HepG2 (cell line): Measurements from ENCODE around the gene CDC34. TPM values are rescaled to one million over a fixed set of nuclear protein-coding genes. Genes with fewer than 3 reads are reported as not detected.

Experiments
- ATF6 ChIP-seq: sonication (generic); formaldehyde crosslinking; conservative IDR thresholded peaks from 2 replicates; pipeline ENCODE4 v1.4.0; 2020; ENCODE audit warnings: missing genetic modification reagents
- CSRNP2 ChIP-seq: sonication (generic); formaldehyde crosslinking; conservative IDR thresholded peaks from 2 replicates; pipeline ENCODE4 v1.8.0; 2022; ENCODE audit warnings: low read depth, missing genetic modification reagents
- HMGXB4 ChIP-seq, 2 experiments: sonication (generic) in 1 of 2; formaldehyde crosslinking in 1 of 2; IDR thresholded peaks; 2 replicates each; pipeline versions ENCODE4 v1.4.0 to v1.6.1; 2018 to 2020; ENCODE audit warnings: missing genetic modification reagents in 2 of 2, borderline replicate concordance in 1 of 2, low read depth in 1 of 2, mild to moderate bottlenecking in 1 of 2, missing biosample characterization in 1 of 2
- HNF1A ChIP-seq, 2 experiments: sonication (generic) in 1 of 2; formaldehyde crosslinking in 1 of 2; IDR thresholded peaks; 2 replicates each; pipeline versions ENCODE4 v1.4.0 to v1.6.1; 2016 to 2020; ENCODE audit warnings: borderline replicate concordance in 1 of 2, low read depth in 1 of 2, mild to moderate bottlenecking in 1 of 2, missing genetic modification reagents in 1 of 2
- MAFF ChIP-seq: IDR thresholded peaks from 2 replicates; pipeline ENCODE4 v1.6.1; 2011; ENCODE audit warnings: low read depth, low read length, improper control_type of control experiment
- TAF15 ChIP-seq: fragments of 200-400 bp; formaldehyde crosslinking; IDR thresholded peaks from one replicate; pipeline ENCODE4 v1.6.1; 2018; ENCODE audit warnings: mild to moderate bottlenecking, low read depth, low read length; ENCODE audit not compliant: poor library complexity, severe bottlenecking
- ZFP36L2 ChIP-seq: sonication (generic); formaldehyde crosslinking; IDR thresholded peaks from 2 replicates; pipeline ENCODE4 v1.4.0; 2020; ENCODE audit warnings: missing genetic modification reagents
- ZFYVE20 ChIP-seq: sonication (generic); formaldehyde crosslinking; IDR thresholded peaks from 2 replicates; pipeline ENCODE4 v1.8.0; 2023; ENCODE audit warnings: low read depth, mild to moderate bottlenecking, moderate library complexity, missing genetic modification reagents, borderline replicate concordance
- ZNF180 ChIP-seq: sonication (generic); formaldehyde crosslinking; IDR thresholded peaks from 2 replicates; pipeline ENCODE4 v1.4.0; 2020; ENCODE audit warnings: low read depth, missing genetic modification reagents, borderline replicate concordance
- ZNF234 ChIP-seq: sonication (generic); formaldehyde crosslinking; conservative IDR thresholded peaks from 2 replicates; pipeline ENCODE4 v1.5.1; 2020; ENCODE audit warnings: mild to moderate bottlenecking, missing genetic modification reagents
- ZZZ3 ChIP-seq: sonication (generic); formaldehyde crosslinking; IDR thresholded peaks from 2 replicates; pipeline ENCODE4 v1.4.0; 2020; ENCODE audit warnings: missing genetic modification reagents, mild to moderate bottlenecking, borderline replicate concordance
- polyA plus RNA-seq, 8 experiments: library from polyadenylated mRNA; depleted of rRNA in 3 of 8; stranded (reverse) in 7 of 8; unstranded in 1 of 8; fragments of >200 nt; fragmentation: Illumina TruSeq in 4 of 8; extraction: Trizol in 4 of 8; gene quantifications; 2 replicates each; pipeline versions ENCODE4 v1.2.1 to v1.2.3, GENCODE V29; 2011 to 2016; ENCODE audit warnings: low read depth in 4 of 8, missing spikeins in 1 of 8, mixed read lengths in 1 of 8; ENCODE audit not compliant: insufficient read depth in 1 of 8
- total RNA-seq, 5 experiments: library from RNA; depleted of rRNA; stranded (reverse); fragments of >200 nt; fragmentation: Illumina TruSeq; extraction: Trizol; gene quantifications; 2 replicates each; pipeline ENCODE4 v1.2.3, GENCODE V29; 2016; ENCODE audit warnings: low read depth in 1 of 5
- TF ChIP-seq, protein P1 (sequence below): sonication (generic); formaldehyde crosslinking; IDR thresholded peaks from 2 replicates; pipeline ENCODE4 v1.4.0; 2020; ENCODE audit warnings: mild to moderate bottlenecking, missing genetic modification reagents

Gene CDC34
- total and polyA plus RNA-seq, 2 of the 13 experiments (the other 11 are each of a cell fraction or from before 2014, with no cell fraction given) = 138 to 150 TPM

DNA sequence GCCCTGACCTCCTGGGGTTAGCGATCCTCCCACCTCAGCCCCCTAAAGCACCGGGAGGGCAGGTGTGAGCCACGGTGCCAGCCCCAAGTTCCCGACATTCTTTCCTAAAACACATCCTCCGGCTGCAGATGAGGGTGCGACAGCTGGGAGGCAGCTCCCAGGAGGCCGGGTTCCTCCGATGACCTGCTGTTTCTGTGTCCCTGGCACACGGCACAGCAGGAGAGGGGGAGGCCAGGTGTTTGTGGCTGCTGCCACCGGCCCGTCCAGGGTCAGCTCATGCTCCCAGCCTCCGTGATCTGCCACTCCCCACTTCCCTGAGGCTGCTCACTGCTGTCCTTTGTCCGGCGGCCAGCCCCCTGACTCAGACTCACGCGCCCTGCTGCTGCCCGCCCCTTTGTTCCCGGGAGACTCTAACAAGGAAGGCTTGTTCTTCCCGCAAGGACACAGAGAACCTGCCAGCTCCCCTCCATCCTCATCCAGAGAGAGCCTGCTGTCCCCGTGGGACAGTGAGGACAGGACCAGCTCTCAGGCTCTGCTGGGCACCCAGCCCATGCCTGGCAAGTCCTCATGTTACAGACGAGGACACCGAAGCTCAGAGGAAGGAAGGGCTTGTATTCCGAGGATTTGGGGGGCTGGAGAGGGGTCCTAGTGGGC, 45.9 kb upstream of the CDC34 start (continued):
- TF ChIP-seq HMGXB4 (CRISPR knock-in tag; IDR thresholded peaks at IDR 0.05; ENCODE audit: borderline replicate concordance in 1 of 2, low read depth in 1 of 2) = no peak; a peak in 1 of 4 replicates
- no peak for TF ChIP-seq ZFYVE20
- no peak for TF ChIP-seq ZFP36L2 (CRISPR knock-in tag)
- no peak for TF ChIP-seq CSRNP2 (CRISPR knock-in tag)
- TF ChIP-seq TAF15 = no peak
- TF ChIP-seq MAFF = no peak
- TF ChIP-seq HNF1A (IDR thresholded peaks at IDR 0.05; ENCODE audit: low read depth) = no peak
- no peak for TF ChIP-seq HNF1A (CRISPR knock-in tag; IDR thresholded peaks at IDR 0.05; ENCODE audit: borderline replicate concordance)
- TF ChIP-seq, protein P1, sequence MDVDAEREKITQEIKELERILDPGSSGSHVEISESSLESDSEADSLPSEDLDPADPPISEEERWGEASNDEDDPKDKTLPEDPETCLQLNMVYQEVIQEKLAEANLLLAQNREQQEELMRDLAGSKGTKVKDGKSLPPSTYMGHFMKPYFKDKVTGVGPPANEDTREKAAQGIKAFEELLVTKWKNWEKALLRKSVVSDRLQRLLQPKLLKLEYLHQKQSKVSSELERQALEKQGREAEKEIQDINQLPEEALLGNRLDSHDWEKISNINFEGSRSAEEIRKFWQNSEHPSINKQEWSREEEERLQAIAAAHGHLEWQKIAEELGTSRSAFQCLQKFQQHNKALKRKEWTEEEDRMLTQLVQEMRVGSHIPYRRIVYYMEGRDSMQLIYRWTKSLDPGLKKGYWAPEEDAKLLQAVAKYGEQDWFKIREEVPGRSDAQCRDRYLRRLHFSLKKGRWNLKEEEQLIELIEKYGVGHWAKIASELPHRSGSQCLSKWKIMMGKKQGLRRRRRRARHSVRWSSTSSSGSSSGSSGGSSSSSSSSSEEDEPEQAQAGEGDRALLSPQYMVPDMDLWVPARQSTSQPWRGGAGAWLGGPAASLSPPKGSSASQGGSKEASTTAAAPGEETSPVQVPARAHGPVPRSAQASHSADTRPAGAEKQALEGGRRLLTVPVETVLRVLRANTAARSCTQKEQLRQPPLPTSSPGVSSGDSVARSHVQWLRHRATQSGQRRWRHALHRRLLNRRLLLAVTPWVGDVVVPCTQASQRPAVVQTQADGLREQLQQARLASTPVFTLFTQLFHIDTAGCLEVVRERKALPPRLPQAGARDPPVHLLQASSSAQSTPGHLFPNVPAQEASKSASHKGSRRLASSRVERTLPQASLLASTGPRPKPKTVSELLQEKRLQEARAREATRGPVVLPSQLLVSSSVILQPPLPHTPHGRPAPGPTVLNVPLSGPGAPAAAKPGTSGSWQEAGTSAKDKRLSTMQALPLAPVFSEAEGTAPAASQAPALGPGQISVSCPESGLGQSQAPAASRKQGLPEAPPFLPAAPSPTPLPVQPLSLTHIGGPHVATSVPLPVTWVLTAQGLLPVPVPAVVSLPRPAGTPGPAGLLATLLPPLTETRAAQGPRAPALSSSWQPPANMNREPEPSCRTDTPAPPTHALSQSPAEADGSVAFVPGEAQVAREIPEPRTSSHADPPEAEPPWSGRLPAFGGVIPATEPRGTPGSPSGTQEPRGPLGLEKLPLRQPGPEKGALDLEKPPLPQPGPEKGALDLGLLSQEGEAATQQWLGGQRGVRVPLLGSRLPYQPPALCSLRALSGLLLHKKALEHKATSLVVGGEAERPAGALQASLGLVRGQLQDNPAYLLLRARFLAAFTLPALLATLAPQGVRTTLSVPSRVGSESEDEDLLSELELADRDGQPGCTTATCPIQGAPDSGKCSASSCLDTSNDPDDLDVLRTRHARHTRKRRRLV = 0 out of 2 replicates have a peak, but pooled peaks have one; percentile 44
- no peak for TF ChIP-seq ATF6
- no peak for TF ChIP-seq ZNF234 (CRISPR knock-in tag)
- TF ChIP-seq ZNF180 (CRISPR knock-in tag) = no peak
- TF ChIP-seq ZZZ3 (CRISPR knock-in tag) = no peak
